Left ventricle myocardium superior (tissue), 1 donor: ENCODE measurements around the gene MYO1B. TPM values are rescaled to one million over a fixed set of nuclear protein-coding genes. Genes with fewer than 3 reads are reported as not detected.

Experiments used
- ATAC-seq: fragments of 200-7000 bp; cut with Tn5 transposase; one replicate; pipeline ENCODE4 v1.9.1; 2020; ENCODE audit warnings: mild to moderate bottlenecking, moderate library complexity
- DNase-seq: peaks from one replicate; pipeline ENCODE4 v3.0.0-alpha.2; 2020
- intact Hi-C: fragments of 100-400 bp; cut with micrococcal nuclease; formaldehyde crosslinking; loops from one replicate; pipeline ENCODE4 v1.11.0; 2022
- long read RNA-seq: library from polyadenylated mRNA; unstranded; transcript quantifications from one replicate; pipeline ENCODE4 v2.0.0, GENCODE V29; 2021
- total RNA-seq: library from RNA; stranded (reverse); fragmentation: NEBNext Ultra II Directional; extraction: Animal tissue kit (Norgen Biotek cat#: 25700); gene quantifications from one replicate; pipeline ENCODE4 v1.2.1, GENCODE V29; 2021
- donor health status: DM: no; HTN: yes; CAD: no; lungs with severe emphysema.

MYO1B gene
- 16.0 TPM for total RNA-seq
- long read RNA-seq, full-length matches to known transcripts, result 6 of 15 reads
- long read RNA-seq, partial matches to known transcripts, result 5 of 15 reads
- long read RNA-seq, other reads (novel, unspliced or antisense), result 4 of 15 reads

GRCh38 chr2:191245046-191245868, at the start of gene MYO1B:
TSS of gene MYO1B (plus strand) at chr2:191245404. CDS start at chr2:191276896, 31,492 bp downstream.
- ATAC-seq, result peak; percentile 86
- intact Hi-C loops, result no loop called here
- peak; percentile 86 for DNase-seq

GRCh38 chr2:191197096-191197495, 48.1 kb upstream of the MYO1B start:
- DNase-seq (no peak), ATAC-seq (no peak)
- intact Hi-C loops, result no loop called here

- ATAC-seq, result no peak
- no peak for DNase-seq
- intact Hi-C loops, result no loop called here
Measured at GRCh38 chr2:191198271-191198670, 46.9 kb upstream of the MYO1B start.

GRCh38 chr2:191199929-191200512, 45.2 kb upstream of the MYO1B start:
- ATAC-seq, result no peak
- intact Hi-C loops, result no loop called here
- DNase-seq, result no peak

- DNase-seq, result no peak
- intact Hi-C loops, result no loop called here
- no peak for ATAC-seq
Measured at GRCh38 chr2:191200910-191201309, 44.3 kb upstream of the MYO1B start.

- DNase-seq (no peak), ATAC-seq (peak; percentile 58)
- intact Hi-C loops, result no loop called here
Measured at GRCh38 chr2:191202209-191202721, 42.9 kb upstream of the MYO1B start.

- intact Hi-C loops, result no loop called here
- DNase-seq (peak; percentile 34), ATAC-seq (peak; percentile 88)
Measured at GRCh38 chr2:191202881-191203397, 42.3 kb upstream of the MYO1B start.

GRCh38 chr2:191204433-191204832, 40.8 kb upstream of the MYO1B start:
- intact Hi-C loops, result no loop called here
- ATAC-seq (no peak), DNase-seq (no peak)

GRCh38 chr2:191206613-191207471, 38.4 kb upstream of the MYO1B start:
- no peak for DNase-seq
- intact Hi-C loops, result no loop called here
- ATAC-seq, result no peak

GRCh38 chr2:191209340-191209739, 35.9 kb upstream of the MYO1B start:
- DNase-seq, result no peak
- intact Hi-C loops, result no loop called here
- ATAC-seq, result no peak

- intact Hi-C loops, result loop anchor here (10.0 kb wide), 1 partner anchor 47 kb away; no protein-coding TSS in a partner anchor
- no peak for ATAC-seq
- no peak for DNase-seq
Measured at GRCh38 chr2:191212119-191212518, 33.1 kb upstream of the MYO1B start.

- ATAC-seq, result no peak
- intact Hi-C loops, result loop anchor here (10.0 kb wide), 1 partner anchor 49 kb away; no protein-coding TSS in a partner anchor
- no peak for DNase-seq
Measured at GRCh38 chr2:191213333-191213732, 31.9 kb upstream of the MYO1B start.

- DNase-seq (no peak), ATAC-seq (no peak)
- intact Hi-C loops, result loop anchor here (10.0 kb wide), 1 partner anchor 50 kb away; no protein-coding TSS in a partner anchor
Measured at GRCh38 chr2:191215230-191215629, 30.0 kb upstream of the MYO1B start.

- intact Hi-C loops, result loop anchor here (10.0 kb wide), 1 partner anchor 51 kb away; no protein-coding TSS in a partner anchor
- no peak for DNase-seq
- ATAC-seq, result peak; percentile 42
Measured at GRCh38 chr2:191215666-191216065, 29.5 kb upstream of the MYO1B start.

GRCh38 chr2:191217580-191217979, 27.6 kb upstream of the MYO1B start:
- intact Hi-C loops, result loop anchor here (10.0 kb wide), 1 partner anchor 53 kb away; no protein-coding TSS in a partner anchor
- no peak for DNase-seq
- ATAC-seq, result peak; percentile 28

- ATAC-seq, result peak; percentile 59
- DNase-seq, result no peak
- intact Hi-C loops, result loop anchor here (10.0 kb wide), 1 partner anchor 54 kb away; no protein-coding TSS in a partner anchor
Measured at GRCh38 chr2:191218292-191218898, 26.8 kb upstream of the MYO1B start.

GRCh38 chr2:191220671-191221070, 24.5 kb upstream of the MYO1B start:
- DNase-seq (no peak), ATAC-seq (no peak)
- intact Hi-C loops, result no loop called here

GRCh38 chr2:191221666-191222065, 23.5 kb upstream of the MYO1B start:
- intact Hi-C loops, result no loop called here
- no peak for ATAC-seq

More at GRCh38 chr2:191221666-191222065, 23.5 kb upstream of the MYO1B start:
- DNase-seq, result no peak
